GM12864 (cell line): ENCODE data around the gene CHRNA10.

Experiments used
- DNase-seq: peaks from one replicate; pipeline ENCODE4 v3.0.0-alpha.2; 2011; ENCODE audit warnings: low read depth
- H3K4me3 ChIP-seq: 2 replicates; pipeline ENCODE4 v1.5.1; 2011; ENCODE audit warnings: mild to moderate bottlenecking, low read depth, low read length, control low read depth
- TF ChIP-seq, protein P1 (sequence below): IDR thresholded peaks from 2 replicates; pipeline ENCODE4 v1.5.1; 2011; ENCODE audit warnings: low read depth, mild to moderate bottlenecking, moderate library complexity, low read length, control low read depth, inconsistent platforms; ENCODE audit errors: missing control alignments

The CHRNA10 gene

DNA sequence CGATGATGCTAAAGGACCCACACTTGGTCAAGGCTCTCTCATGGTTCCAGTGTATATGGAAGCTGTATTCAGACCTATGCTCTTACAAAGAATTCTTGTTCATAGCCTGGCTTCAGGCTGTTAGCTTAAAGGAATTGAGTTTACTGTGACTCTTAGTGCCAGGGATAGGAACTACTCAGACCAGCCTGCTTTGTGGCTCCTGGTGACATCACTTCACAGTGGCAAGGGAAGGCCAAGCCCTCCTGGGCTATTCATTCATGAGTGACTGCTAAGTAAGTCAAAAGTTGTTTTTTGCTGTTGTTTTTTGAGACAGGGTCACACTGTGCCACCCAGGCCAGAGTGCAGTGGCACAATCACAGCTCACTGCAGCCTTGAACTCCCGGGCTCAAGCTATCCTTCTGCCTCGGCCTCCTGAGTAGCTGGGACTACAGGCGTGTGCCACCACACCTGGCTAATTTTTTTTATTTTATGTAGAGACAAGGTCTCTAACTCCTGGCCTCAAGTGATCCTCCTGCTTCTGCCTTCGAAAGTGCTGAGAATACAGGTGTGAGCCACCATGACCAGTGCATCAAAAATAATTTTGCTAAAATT lies 39.0 kb downstream of the CHRNA10 start:
- TF ChIP-seq, protein P1, sequence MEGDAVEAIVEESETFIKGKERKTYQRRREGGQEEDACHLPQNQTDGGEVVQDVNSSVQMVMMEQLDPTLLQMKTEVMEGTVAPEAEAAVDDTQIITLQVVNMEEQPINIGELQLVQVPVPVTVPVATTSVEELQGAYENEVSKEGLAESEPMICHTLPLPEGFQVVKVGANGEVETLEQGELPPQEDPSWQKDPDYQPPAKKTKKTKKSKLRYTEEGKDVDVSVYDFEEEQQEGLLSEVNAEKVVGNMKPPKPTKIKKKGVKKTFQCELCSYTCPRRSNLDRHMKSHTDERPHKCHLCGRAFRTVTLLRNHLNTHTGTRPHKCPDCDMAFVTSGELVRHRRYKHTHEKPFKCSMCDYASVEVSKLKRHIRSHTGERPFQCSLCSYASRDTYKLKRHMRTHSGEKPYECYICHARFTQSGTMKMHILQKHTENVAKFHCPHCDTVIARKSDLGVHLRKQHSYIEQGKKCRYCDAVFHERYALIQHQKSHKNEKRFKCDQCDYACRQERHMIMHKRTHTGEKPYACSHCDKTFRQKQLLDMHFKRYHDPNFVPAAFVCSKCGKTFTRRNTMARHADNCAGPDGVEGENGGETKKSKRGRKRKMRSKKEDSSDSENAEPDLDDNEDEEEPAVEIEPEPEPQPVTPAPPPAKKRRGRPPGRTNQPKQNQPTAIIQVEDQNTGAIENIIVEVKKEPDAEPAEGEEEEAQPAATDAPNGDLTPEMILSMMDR, result no peak
- no peak for DNase-seq
- no peak overlapping the region for H3K4me3 ChIP-seq

DNA sequence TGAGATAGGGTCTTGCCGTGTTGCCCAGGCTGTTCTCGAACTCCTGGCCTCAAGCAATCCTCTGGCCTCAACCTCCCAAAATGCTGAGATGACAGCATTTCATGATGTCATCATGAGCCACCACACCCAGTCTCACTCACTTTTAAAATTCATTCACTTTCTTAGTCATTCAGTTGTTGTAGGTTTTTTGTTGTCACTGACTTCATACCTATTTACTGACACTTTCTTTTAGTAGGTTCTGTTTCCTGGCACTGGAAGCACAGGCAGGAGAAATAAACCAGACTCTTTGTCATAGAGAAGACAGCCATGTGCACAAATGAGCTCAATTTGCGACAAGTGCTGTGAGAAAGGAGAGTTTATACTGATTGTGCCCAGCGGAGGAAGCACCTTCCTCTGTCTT lies 39.9 kb downstream of the CHRNA10 start:
- no peak overlapping the region for H3K4me3 ChIP-seq
- TF ChIP-seq, protein P1, result no peak
- no peak for DNase-seq

DNA sequence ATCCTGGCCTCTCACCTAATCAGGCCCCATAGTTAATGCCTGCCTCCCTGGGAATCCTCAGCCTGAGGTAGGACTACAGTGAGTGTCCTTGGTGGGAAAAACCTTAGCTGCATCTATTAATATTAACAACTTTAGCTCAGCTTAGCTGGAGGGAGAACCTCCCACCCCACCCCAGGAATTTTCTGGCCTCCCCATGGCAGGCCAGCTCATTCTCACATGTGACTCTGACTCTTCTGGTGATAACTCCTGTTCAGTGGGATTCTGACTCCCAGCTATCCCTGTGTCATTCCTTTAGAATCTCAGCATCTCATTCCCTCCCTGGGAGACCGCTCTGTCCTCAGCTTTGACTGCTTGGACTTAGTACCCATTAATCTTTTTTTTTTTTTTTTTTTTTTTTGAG lies 43.9 kb downstream of the CHRNA10 start:
- no peak overlapping the region for H3K4me3 ChIP-seq
- TF ChIP-seq, protein P1, result no peak
- DNase-seq, result no peak

DNA sequence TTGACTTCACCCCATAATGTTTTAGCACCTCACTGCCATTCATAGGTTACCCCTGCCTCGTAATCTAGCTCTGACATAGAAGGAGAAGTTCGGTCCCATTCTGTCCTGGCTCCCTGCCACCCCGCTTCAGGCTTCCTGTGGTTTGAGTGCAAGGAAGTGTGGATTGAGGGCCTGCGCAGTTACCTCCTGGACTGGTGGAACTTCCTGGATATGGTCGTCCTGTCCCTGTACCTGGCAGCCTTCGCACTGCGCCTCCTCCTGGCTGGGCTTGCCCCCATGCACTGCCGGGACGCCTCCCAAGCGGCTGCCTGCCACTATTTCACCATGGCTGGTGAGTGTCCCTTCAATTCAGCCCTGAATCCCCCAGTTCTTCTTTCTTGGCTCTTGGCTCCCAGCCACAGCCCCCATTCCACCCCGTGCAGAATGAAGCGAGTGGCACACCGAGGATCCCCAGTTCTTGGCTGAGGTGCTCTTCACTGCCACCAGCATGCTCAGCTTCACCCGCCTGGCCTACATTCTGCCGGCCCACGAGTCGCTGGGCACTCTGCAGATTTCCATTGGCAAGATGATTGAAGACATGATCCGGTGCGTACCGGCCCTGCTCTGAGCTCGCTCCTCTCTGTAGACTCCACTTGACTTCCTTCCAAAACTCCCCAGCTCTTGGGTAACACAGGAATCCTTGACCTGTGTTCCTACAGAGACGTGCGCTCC lies 44.8 kb downstream of the CHRNA10 start:
- TF ChIP-seq, protein P1, result no peak
- no peak overlapping the region for H3K4me3 ChIP-seq
- no peak for DNase-seq

DNA sequence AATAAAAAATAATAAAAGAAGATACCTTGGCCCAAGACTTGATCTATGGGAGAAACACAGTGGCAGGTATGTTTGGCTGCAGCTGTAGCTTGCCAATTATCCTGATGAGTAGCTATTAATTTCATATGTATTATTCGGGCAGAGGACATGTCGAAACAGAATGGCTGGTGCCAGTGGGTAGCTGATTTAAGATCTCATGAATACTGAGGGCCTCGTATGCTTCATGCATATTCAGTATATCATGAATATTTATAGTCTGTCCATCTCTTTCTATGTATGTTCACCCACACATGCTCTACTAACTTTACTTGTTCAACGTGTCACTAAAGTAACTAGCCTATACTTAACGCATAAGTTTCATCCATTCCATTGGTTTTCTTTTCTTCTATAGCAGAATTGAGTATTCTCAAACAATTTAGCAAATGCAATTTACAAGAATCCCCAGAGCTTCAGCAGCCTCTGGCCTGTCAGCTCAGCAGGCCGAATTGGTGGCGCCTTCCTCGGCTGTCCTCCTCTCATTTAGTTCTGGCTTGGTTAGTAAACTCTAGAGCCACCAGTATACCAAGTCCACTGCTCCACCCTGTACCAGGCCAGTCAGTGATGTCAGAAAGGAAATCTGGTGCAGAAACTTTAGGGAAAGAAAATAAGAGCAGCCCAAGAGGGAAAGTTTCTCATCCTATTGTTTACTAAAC lies 47.3 kb downstream of the CHRNA10 start:
- DNase-seq, result no peak
- no peak overlapping the region for H3K4me3 ChIP-seq
- TF ChIP-seq, protein P1, result no peak

DNA sequence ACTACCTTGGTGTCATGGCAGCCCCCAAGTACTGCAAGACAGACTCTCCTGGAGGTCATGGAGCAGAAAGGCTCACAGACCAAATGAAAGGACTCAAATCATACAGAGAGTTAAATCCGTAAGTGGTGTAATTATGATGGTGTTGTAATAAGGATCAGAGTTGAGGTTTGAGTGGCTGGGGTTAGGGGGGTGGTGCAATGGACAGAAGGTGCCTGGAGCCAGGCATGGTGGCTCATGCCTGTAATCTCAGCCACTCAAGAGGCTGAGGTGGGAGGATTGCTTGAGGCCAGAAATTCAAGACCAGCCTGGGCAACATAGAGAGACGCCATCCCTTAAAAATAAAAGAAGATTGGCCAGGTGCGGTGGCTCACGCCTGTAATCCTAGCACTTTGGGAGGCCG lies 48.1 kb downstream of the CHRNA10 start:
- TF ChIP-seq, protein P1, result no peak
- DNase-seq, result no peak
- no peak overlapping the region for H3K4me3 ChIP-seq

DNA sequence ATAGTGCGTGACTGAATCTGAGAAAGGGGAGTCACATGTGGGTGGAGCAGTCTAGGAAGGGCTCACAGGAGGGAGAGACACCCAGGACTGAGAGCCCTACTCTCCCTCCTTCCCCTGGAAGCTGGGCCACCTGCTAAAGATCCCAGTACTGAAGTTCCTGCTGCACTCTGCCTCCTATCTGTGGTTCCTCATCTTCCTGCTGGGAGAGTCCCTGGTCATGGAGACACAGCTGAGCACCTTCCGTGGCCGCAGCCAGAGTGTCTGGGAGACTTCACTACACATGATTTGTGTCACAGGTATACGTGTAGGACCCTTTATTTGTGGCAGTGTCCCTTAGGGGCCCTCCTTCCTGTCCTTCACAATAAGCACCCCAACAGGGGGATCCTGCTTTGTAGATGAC lies 48.7 kb downstream of the CHRNA10 start:
- TF ChIP-seq, protein P1, result no peak
- no peak for DNase-seq
- no peak overlapping the region for H3K4me3 ChIP-seq
